Lung (tissue), 12 donors: ENCODE measurements around the gene SLC44A1. TPM values are rescaled to one million over a fixed set of nuclear protein-coding genes. Genes with fewer than 3 reads are reported as not detected.
A peak's percentile ranks its signal among the peaks of the same experiment; 100 is the strongest.

ENCODE experiments used
- ATAC-seq: fragments of 200-7000 bp; cut with Tn5 transposase; one replicate; pipeline ENCODE4 v1.9.1; 2020; ENCODE audit warnings: moderate number of reproducible peaks; ENCODE audit not compliant: insufficient read depth, low FRiP score
- DNase-seq, 3 donors: peaks; one replicate each; pipeline ENCODE4 v3.0.0-alpha.2; 2013 to 2017
- H3K27ac ChIP-seq, 2 donors: one replicate each; pipeline ENCODE4 v1.5.1; 2013; ENCODE audit warnings: mild to moderate bottlenecking in 2 of 2, moderate library complexity in 2 of 2, control low read depth in 1 of 2, inconsistent platforms in 1 of 2, low read depth in 1 of 2, low read length in 1 of 2
- H3K27me3 ChIP-seq, 3 donors: one replicate each; pipeline ENCODE4 v1.5.1; 2013; ENCODE audit warnings: low read length in 2 of 3; ENCODE audit not compliant: control insufficient read depth in 3 of 3, insufficient read depth in 3 of 3
- H3K36me3 ChIP-seq, 4 donors: one replicate each; pipeline ENCODE4 v1.5.1; 2013; ENCODE audit warnings: low read length in 4 of 4, mild to moderate bottlenecking in 1 of 4, moderate library complexity in 1 of 4; ENCODE audit not compliant: control insufficient read depth in 4 of 4, insufficient read depth in 4 of 4
- H3K4me1 ChIP-seq, 5 donors: one replicate each; pipeline ENCODE4 v1.5.1; 2013; ENCODE audit warnings: low read length in 5 of 5, mild to moderate bottlenecking in 2 of 5, moderate library complexity in 1 of 5; ENCODE audit not compliant: control insufficient read depth in 5 of 5, insufficient read depth in 5 of 5
- H3K4me3 ChIP-seq: one replicate; pipeline ENCODE4 v1.5.1; 2013; ENCODE audit warnings: mild to moderate bottlenecking, control low read depth, moderate library complexity
- H3K9ac ChIP-seq, 2 donors: one replicate each; pipeline ENCODE4 v1.5.1; 2013; ENCODE audit warnings: low read length in 2 of 2, control low read depth in 1 of 2; ENCODE audit not compliant: insufficient read depth in 1 of 2
- H3K9me3 ChIP-seq, 4 donors: one replicate each; pipeline ENCODE4 v1.5.1; 2013; ENCODE audit warnings: low read length in 3 of 4, mild to moderate bottlenecking in 1 of 4, moderate library complexity in 1 of 4; ENCODE audit not compliant: control insufficient read depth in 4 of 4, insufficient read depth in 3 of 4
- CTCF ChIP-seq: IDR thresholded peaks from 2 replicates; pipeline ENCODE4 v1.5.1; 2012; ENCODE audit warnings: mild to moderate bottlenecking; ENCODE audit errors: control extremely low read depth, extremely low read depth
- WGBS, 2 donors: extraction: QIAGEN DNeasy Blood & Tissue Kit; methylation state at CpG; one replicate each; pipeline ENCODE4 v1.1.7; 2013; 5-methylcytosine and 5-hydroxymethylcytosine counted together
- polyA plus RNA-seq, 2 donors: library from polyadenylated mRNA; stranded (reverse); fragments of 200-250 nt; gene quantifications; one replicate each; pipeline ENCODE4 v1.2.1, GENCODE V29; 2013
- total RNA-seq, 2 donors: library from RNA; depleted of rRNA in 1 of 2; stranded (reverse); fragments of >200 nt in 1 of 2; gene quantifications; one replicate each; pipeline ENCODE4 v1.2.1, GENCODE V29; 2014 to 2021
- donor health status: control.
- donor health status: control.
- donor health status: Bipolar disorder and iron deficiency.
- donor health status: healthy.
- donor health status: DM: yes; HTN: yes; CAD: no.

The SLC44A1 gene
- total and polyA plus RNA-seq, 4 donors, result 13.0 to 61.7 (median 33.8) TPM

DNA sequence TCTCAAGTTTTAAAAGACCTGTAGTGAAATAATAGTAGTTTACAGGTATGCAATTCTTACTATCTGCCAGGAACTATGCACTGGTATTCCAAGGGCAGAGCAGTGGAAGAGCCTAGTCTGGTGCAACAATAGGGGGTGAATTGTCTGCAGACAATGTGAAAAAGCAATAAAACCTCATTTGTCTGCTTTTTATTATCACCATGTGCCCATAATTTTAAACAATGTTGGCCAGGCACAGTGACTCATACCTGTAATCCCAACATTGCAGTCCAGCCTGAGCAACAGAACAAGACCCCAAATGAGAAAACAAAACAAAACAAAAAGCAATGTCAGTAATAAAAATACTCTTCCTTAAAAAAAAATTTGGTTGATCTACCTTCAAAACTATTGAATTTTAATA lies 12.2 kb upstream of the SLC44A1 start:
- no peak for TF ChIP-seq CTCF

GRCh38 chr9:105233873-105234272 lies 10.6 kb upstream of the SLC44A1 start:
- DNase-seq, result peak in 1 of 3 donors; percentile 15
- TF ChIP-seq CTCF, result no peak
- ATAC-seq, result no peak
- no peaks in the 10 kb centered on the region for H3K36me3 ChIP-seq
- no peaks in the 10 kb centered on the region for H3K9me3 ChIP-seq
- H3K27ac ChIP-seq, result no peak overlapping the region
- H3K4me1 ChIP-seq, result peaks cover 0 to 3% (median 0%) of the 10 kb centered on the region in 5 donors
- H3K27me3 ChIP-seq, result no peaks in the 10 kb centered on the region
- H3K4me3 ChIP-seq, result no peak overlapping the region
- H3K9ac ChIP-seq, result no peak overlapping the region

More for the DNA sequence above, 12.2 kb upstream of the SLC44A1 start:
- ATAC-seq (no peak), DNase-seq (no peak)
- Histone ChIP-seq H3K9ac (no peak overlapping the region), H3K4me1 (peaks cover 0 to 3% (median 0%) of the 10 kb centered on the region in 5 donors), H3K4me3 (no peak overlapping the region), H3K36me3 (no peaks in the 10 kb centered on the region), H3K27me3 (no peaks in the 10 kb centered on the region), H3K9me3 (no peaks in the 10 kb centered on the region), H3K27ac (no peak overlapping the region)

- no peak overlapping the region for H3K4me3 ChIP-seq
- WGBS, 2 donors, result 50 to 78% methylated on average over 1 of the region's 1 CpG
- H3K9me3 ChIP-seq, result no peaks in the 10 kb centered on the region
- H3K9ac ChIP-seq, result no peak overlapping the region
- no peak overlapping the region for H3K27ac ChIP-seq
- TF ChIP-seq CTCF, result no peak
- no peak for DNase-seq
- no peaks in the 10 kb centered on the region for H3K36me3 ChIP-seq
- peaks cover 0 to 3% (median 0%) of the 10 kb centered on the region in 5 donors for H3K4me1 ChIP-seq
- H3K27me3 ChIP-seq, result no peaks in the 10 kb centered on the region
- ATAC-seq, result no peak
Measured at GRCh38 chr9:105236261-105236660, 8.2 kb upstream of the SLC44A1 start.

DNA sequence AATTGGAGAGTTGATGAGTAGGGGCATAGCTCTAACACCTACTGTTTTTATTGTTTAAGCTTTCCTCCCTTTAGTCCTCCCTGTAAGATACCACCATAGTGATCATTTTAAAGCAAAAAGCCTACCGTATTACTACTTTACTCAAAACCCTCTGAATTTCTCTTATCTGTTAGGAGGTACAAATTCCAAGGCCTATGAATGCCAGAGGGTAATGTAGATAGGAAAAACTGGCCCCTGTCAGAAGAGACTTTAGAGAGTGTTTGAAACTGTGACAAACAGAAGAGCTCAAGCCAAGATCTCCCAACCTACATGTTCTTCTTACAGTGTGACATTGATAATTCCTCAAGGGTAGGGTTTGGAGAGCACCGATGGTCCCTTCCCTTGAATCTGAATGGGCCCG lies 7.2 kb upstream of the SLC44A1 start:
- no peaks in the 10 kb centered on the region for H3K9me3 ChIP-seq
- H3K27me3 ChIP-seq, result no peaks in the 10 kb centered on the region
- H3K36me3 ChIP-seq, result no peaks in the 10 kb centered on the region
- no peak for ATAC-seq
- no peak for DNase-seq
- H3K4me3 ChIP-seq, result no peak overlapping the region
- WGBS, 2 donors, result 96 to 98% methylated on average over 3 of the region's 3 CpGs
- H3K4me1 ChIP-seq, result peaks cover 0 to 3% (median 0%) of the 10 kb centered on the region in 5 donors
- no peak overlapping the region for H3K9ac ChIP-seq
- TF ChIP-seq CTCF, result no peak
- H3K27ac ChIP-seq, result no peak overlapping the region
